HepG2 (cell line): ENCODE measurements around the gene DUOXA1. TPM values are rescaled to one million over a fixed set of nuclear protein-coding genes. Genes with fewer than 3 reads are reported as not detected.

ENCODE experiments used
- ATF3 ChIP-seq: sonication (generic); formaldehyde crosslinking; IDR thresholded peaks from 2 replicates; pipeline ENCODE4 v1.4.0; 2020; ENCODE audit warnings: missing genetic modification reagents
- KLF15 ChIP-seq: sonication (generic); formaldehyde crosslinking; IDR thresholded peaks from 2 replicates; pipeline ENCODE4 v1.8.1; 2023; ENCODE audit warnings: borderline replicate concordance, mild to moderate bottlenecking, inconsistent platforms, missing genetic modification reagents, mixed read lengths
- KMT2B ChIP-seq: IDR thresholded peaks from 2 replicates; pipeline ENCODE4 v1.6.1; 2016; ENCODE audit warnings: missing genetic modification reagents, missing compliant biosample characterization
- PHF8 ChIP-seq: sonication (generic); formaldehyde crosslinking; IDR thresholded peaks from 2 replicates; pipeline ENCODE4 v1.5.0; 2020; ENCODE audit warnings: missing genetic modification reagents
- PITX1 ChIP-seq: sonication (generic); formaldehyde crosslinking; IDR thresholded peaks from 2 replicates; pipeline ENCODE4 v1.5.1; 2020; ENCODE audit warnings: mild to moderate bottlenecking, missing genetic modification reagents
- POGK ChIP-seq: sonication (generic); formaldehyde crosslinking; conservative IDR thresholded peaks from 2 replicates; pipeline ENCODE4 v1.8.0; 2022; ENCODE audit warnings: mild to moderate bottlenecking, moderate library complexity, missing genetic modification reagents
- SMAD9 ChIP-seq: sonication (generic); formaldehyde crosslinking; IDR thresholded peaks from 2 replicates; pipeline ENCODE4 v1.5.1; 2020; ENCODE audit warnings: mild to moderate bottlenecking, missing genetic modification reagents
- SUZ12 ChIP-seq: fragments of 150-350 bp; IDR thresholded peaks from 2 replicates; pipeline ENCODE4 v1.6.1; 2014; ENCODE audit warnings: low read depth, low read length
- THRA ChIP-seq: sonication (generic); formaldehyde crosslinking; IDR thresholded peaks from 2 replicates; pipeline ENCODE4 v1.4.0; 2020; ENCODE audit warnings: missing genetic modification reagents, borderline replicate concordance
- ZBTB33 ChIP-seq: sonication (generic); formaldehyde crosslinking; IDR thresholded peaks from 2 replicates; pipeline ENCODE4 v1.4.0; 2020; ENCODE audit warnings: missing genetic modification reagents
- ZMYM4 ChIP-seq: sonication (generic); formaldehyde crosslinking; IDR thresholded peaks from 2 replicates; pipeline ENCODE4 v1.8.1; 2023; ENCODE audit warnings: mild to moderate bottlenecking, missing genetic modification reagents
- ZNF124 ChIP-seq: sonication (generic); formaldehyde crosslinking; IDR thresholded peaks from 2 replicates; pipeline ENCODE4 v1.4.0; 2020; ENCODE audit warnings: missing genetic modification reagents
- ZNF350 ChIP-seq: sonication (generic); formaldehyde crosslinking; IDR thresholded peaks from 2 replicates; pipeline ENCODE4 v1.4.0; 2020; ENCODE audit warnings: mild to moderate bottlenecking, low read depth, missing genetic modification reagents, borderline replicate concordance
- ZNF687 ChIP-seq: sonication (generic); formaldehyde crosslinking; IDR thresholded peaks from 2 replicates; pipeline ENCODE4 v1.5.1; 2020; ENCODE audit warnings: mild to moderate bottlenecking, missing genetic modification reagents, moderate library complexity
- ZNF75D ChIP-seq: sonication (generic); formaldehyde crosslinking; IDR thresholded peaks from 2 replicates; pipeline ENCODE4 v1.8.1; 2023; ENCODE audit warnings: missing genetic modification reagents, mild to moderate bottlenecking, borderline replicate concordance
- ZNF800 ChIP-seq: sonication (generic); formaldehyde crosslinking; IDR thresholded peaks from 2 replicates; pipeline ENCODE4 v1.4.0; 2020; ENCODE audit warnings: missing genetic modification reagents
- polyA plus RNA-seq, 8 experiments: library from polyadenylated mRNA; depleted of rRNA in 3 of 8; stranded (reverse) in 7 of 8; unstranded in 1 of 8; fragments of >200 nt; fragmentation: Illumina TruSeq in 4 of 8; extraction: Trizol in 4 of 8; gene quantifications; 2 replicates each; pipeline versions ENCODE4 v1.2.1 to v1.2.3, GENCODE V29; 2011 to 2016; ENCODE audit warnings: low read depth in 4 of 8, missing spikeins in 1 of 8, mixed read lengths in 1 of 8; ENCODE audit not compliant: insufficient read depth in 1 of 8
- total RNA-seq, 5 experiments: library from RNA; depleted of rRNA; stranded (reverse); fragments of >200 nt; fragmentation: Illumina TruSeq; extraction: Trizol; gene quantifications; 2 replicates each; pipeline ENCODE4 v1.2.3, GENCODE V29; 2016; ENCODE audit warnings: low read depth in 1 of 5

DUOXA1 gene
- total and polyA plus RNA-seq, 2 of the 13 experiments (the other 11 are each of a cell fraction or from before 2014, with no cell fraction given): not detected

GRCh38 chr15:45118131-45118588 lies 11.5 kb downstream of the DUOXA1 start (continued):
- TF ChIP-seq THRA (CRISPR knock-in tag): peak; percentile 27; the same call in 1 of the 2 replicates
- peak; percentile 56; the same call in 1 of the 2 replicates for TF ChIP-seq ZMYM4 (CRISPR knock-in tag)
- peak; percentile 67; the same call in 1 of the 2 replicates for TF ChIP-seq ZNF124 (CRISPR knock-in tag)
- TF ChIP-seq KMT2B (CRISPR knock-in tag): peak; percentile 46; the same call in 1 of the 2 replicates
- TF ChIP-seq SUZ12: no peak
- 0 out of 2 replicates have a peak, but pooled peaks have one; percentile 43 for TF ChIP-seq PHF8
- TF ChIP-seq ZNF75D: no peak
- TF ChIP-seq ZNF687 (CRISPR knock-in tag): peak; percentile 63
- peak; percentile 87 for TF ChIP-seq ZBTB33 (CRISPR knock-in tag)
- 0 out of 2 replicates have a peak, but pooled peaks have one; percentile 24 for TF ChIP-seq ATF3
- TF ChIP-seq ZNF800 (CRISPR knock-in tag): no peak
- no peak for TF ChIP-seq SMAD9
- peak; percentile 65; the same call in 1 of the 2 replicates for TF ChIP-seq ZNF350
- peak; percentile 36; the same call in 1 of the 2 replicates for TF ChIP-seq POGK (CRISPR knock-in tag)
- TF ChIP-seq KLF15 (CRISPR knock-in tag): no peak
- peak; percentile 58; the same call in 1 of the 2 replicates for TF ChIP-seq PITX1 (CRISPR knock-in tag)
